ENCODE results near the gene HCST.
A peak's percentile ranks its signal among the peaks of the same experiment; 100 is the strongest.

HCST gene

DNA sequence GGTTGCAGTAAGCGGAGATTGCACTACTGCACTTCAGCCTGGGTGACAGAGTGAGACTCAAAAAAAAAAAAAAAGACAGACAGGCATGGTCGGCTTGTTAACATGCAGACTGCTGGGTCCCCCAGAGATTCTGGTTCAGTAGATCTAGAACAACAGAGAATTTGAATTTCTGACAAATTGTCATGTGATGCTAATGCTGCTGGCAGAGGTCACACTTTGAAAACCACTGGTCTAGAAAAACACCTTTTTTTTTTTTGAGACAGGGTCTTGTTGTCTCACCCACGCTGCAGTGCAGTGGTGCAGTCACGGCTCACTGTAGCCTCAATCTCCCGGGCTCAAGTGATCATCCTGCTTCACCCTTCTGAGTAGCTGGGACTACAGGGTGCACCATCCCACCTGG lies 26.2 kb downstream of the HCST start:
- H2BK120ac ChIP-seq (ENCODE audit: insufficient read depth, low read length, poor library complexity), result no peak overlapping the region
- no peak overlapping the region for H2BK12ac ChIP-seq (ENCODE audit: low read length)
- H3K4me3 ChIP-seq (ENCODE audit: low read depth, low read length), result no peak overlapping the region
- no peaks in the 10 kb centered on the region for H3K79me1 ChIP-seq (ENCODE audit: low read length)
- no peak overlapping the region for H4K12ac ChIP-seq (ENCODE audit: low read depth, low read length)
- H3K27me3 ChIP-seq (ENCODE audit: insufficient read depth, low read length), result no peaks in the 10 kb centered on the region
- WGBS (ENCODE audit: extremely low coverage, insufficient coverage, insufficient read length), result no CpG with 5 or more reads among the region's 5 CpGs
- no peak overlapping the region for H3K18ac ChIP-seq (ENCODE audit: low read length)
- H2BK5ac ChIP-seq (ENCODE audit: low read depth, low read length, poor library complexity), result no peak overlapping the region
- no peaks in the 10 kb centered on the region for H3K4me1 ChIP-seq (ENCODE audit: control insufficient read depth in 1 of 2, insufficient read depth in 2 of 2, low read length in 2 of 2)
- no peak overlapping the region for H3K23ac ChIP-seq (ENCODE audit: low read length)
- DNase-seq, result no peak
- H3K27ac ChIP-seq (ENCODE audit: low read depth, low read length), result no peak overlapping the region
- no peak overlapping the region for H3K4me2 ChIP-seq (ENCODE audit: low read length)
- no peaks in the 10 kb centered on the region for H3K79me2 ChIP-seq (ENCODE audit: control insufficient read depth, insufficient read depth, low read length, poor library complexity)
- H3K9ac ChIP-seq (ENCODE audit: low read length), result no peak overlapping the region
- H4K91ac ChIP-seq (ENCODE audit: low read depth, low read length), result no peak overlapping the region
- H3K9me3 ChIP-seq (ENCODE audit: insufficient read depth, low read depth, low read length), result peaks cover 2% of the 10 kb centered on the region
- H3K4ac ChIP-seq (ENCODE audit: low read depth, low read length), result no peak overlapping the region
- H2AFZ ChIP-seq (ENCODE audit: insufficient read depth, low read length, poor library complexity), result no peak overlapping the region
- no peaks in the 10 kb centered on the region for H3K36me3 ChIP-seq (ENCODE audit: control insufficient read depth in 1 of 2, insufficient read depth in 2 of 2, low read length in 2 of 2)
- H4K8ac ChIP-seq (ENCODE audit: low read depth, low read length), result no peak overlapping the region
- H3K14ac ChIP-seq (ENCODE audit: low read length), result no peak overlapping the region
- no peak overlapping the region for H2AK5ac ChIP-seq (ENCODE audit: low read length)

DNA sequence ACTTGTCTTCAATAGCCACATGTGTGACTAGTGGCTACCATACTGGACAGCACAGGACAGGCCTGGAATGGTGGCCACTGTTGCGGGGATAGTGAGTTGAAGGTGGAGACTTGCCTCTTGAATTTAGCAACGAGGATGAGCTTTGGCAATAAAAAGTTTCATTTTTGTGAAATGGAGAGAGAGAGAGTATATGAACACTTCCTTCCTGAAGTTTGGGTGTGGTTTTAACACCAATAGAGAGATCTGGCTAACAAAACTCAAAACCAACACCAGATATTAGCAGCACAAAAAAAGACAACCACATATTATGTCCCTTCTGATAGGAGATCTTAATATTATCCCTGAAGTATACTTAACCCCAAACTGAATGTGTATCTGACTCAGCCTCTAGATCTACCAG lies 27.5 kb downstream of the HCST start:
- H2BK5ac ChIP-seq (ENCODE audit: low read depth, low read length, poor library complexity), result no peak overlapping the region
- H3K14ac ChIP-seq (ENCODE audit: low read length), result no peak overlapping the region
- H3K9me3 ChIP-seq (ENCODE audit: insufficient read depth, low read depth, low read length), result peaks cover 2% of the 10 kb centered on the region
- H3K18ac ChIP-seq (ENCODE audit: low read length), result no peak overlapping the region
- no peak overlapping the region for H3K9ac ChIP-seq (ENCODE audit: low read length)
- DNase-seq, result no peak
- H3K4me3 ChIP-seq (ENCODE audit: low read depth, low read length), result no peak overlapping the region
- no peaks in the 10 kb centered on the region for H3K36me3 ChIP-seq (ENCODE audit: control insufficient read depth in 1 of 2, insufficient read depth in 2 of 2, low read length in 2 of 2)
- no peak overlapping the region for H2AK5ac ChIP-seq (ENCODE audit: low read length)
- no peak overlapping the region for H3K23ac ChIP-seq (ENCODE audit: low read length)
- H4K8ac ChIP-seq (ENCODE audit: low read depth, low read length), result no peak overlapping the region
- no peaks in the 10 kb centered on the region for H3K79me2 ChIP-seq (ENCODE audit: control insufficient read depth, insufficient read depth, low read length, poor library complexity)
- H3K4ac ChIP-seq (ENCODE audit: low read depth, low read length), result no peak overlapping the region
- WGBS (ENCODE audit: extremely low coverage, insufficient coverage, insufficient read length), result no CpG with 5 or more reads among the region's 2 CpGs
- no peak overlapping the region for H2BK12ac ChIP-seq (ENCODE audit: low read length)
- no peaks in the 10 kb centered on the region for H3K27me3 ChIP-seq (ENCODE audit: insufficient read depth, low read length)
- no peak overlapping the region for H4K12ac ChIP-seq (ENCODE audit: low read depth, low read length)
- H3K4me2 ChIP-seq (ENCODE audit: low read length), result no peak overlapping the region
- H3K79me1 ChIP-seq (ENCODE audit: low read length), result no peaks in the 10 kb centered on the region
- no peak overlapping the region for H2BK120ac ChIP-seq (ENCODE audit: insufficient read depth, low read length, poor library complexity)
- H4K91ac ChIP-seq (ENCODE audit: low read depth, low read length), result no peak overlapping the region
- no peak overlapping the region for H2AFZ ChIP-seq (ENCODE audit: insufficient read depth, low read length, poor library complexity)
- no peaks in the 10 kb centered on the region for H3K4me1 ChIP-seq (ENCODE audit: control insufficient read depth in 1 of 2, insufficient read depth in 2 of 2, low read length in 2 of 2)
- H3K27ac ChIP-seq (ENCODE audit: low read depth, low read length), result no peak overlapping the region

DNA sequence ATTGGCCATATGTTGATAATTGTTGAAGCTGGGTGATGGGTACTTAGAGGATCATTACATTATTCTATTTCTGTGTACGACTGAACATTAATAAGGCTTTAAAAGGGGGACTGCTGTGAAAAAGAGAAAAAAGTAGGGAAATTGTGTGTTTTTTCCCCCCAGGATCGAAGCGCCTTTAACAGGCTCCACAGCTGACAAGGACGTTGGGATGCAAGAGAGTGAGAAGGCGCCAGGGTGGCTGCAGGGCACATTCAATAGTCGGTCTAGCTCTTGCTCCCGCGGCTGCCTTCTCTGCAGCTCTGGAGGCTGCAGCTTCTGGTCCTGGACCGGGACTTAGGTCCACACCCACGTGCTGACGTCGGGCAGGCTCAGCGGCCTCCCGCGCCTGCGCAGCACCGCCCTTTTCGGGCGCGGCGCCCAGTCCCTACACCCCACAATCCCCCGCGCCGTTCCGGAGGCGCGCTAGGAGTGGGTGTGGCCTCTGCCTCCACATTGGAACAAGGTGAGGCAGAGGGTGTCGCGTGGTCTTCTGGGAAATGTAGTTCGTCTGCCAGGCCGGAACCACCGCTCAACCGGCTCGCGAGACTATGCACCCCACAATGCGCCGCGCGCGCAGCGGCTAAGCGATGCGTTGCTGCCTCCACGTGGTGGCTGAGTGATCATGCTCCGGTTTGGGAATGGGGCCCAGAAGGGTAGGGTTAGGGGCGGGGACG lies 29.0 kb downstream of the HCST start:
- Histone ChIP-seq H3K9me3 (ENCODE audit: insufficient read depth, low read depth, low read length) (no peaks in the 10 kb centered on the region), H3K23ac (ENCODE audit: low read length) (no peak overlapping the region), H3K18ac (ENCODE audit: low read length) (no peak overlapping the region), H4K91ac (ENCODE audit: low read depth, low read length) (no peak overlapping the region), H4K12ac (ENCODE audit: low read depth, low read length) (no peak overlapping the region), H3K4me3 (ENCODE audit: low read depth, low read length) (no peak overlapping the region), H3K4me2 (ENCODE audit: low read length) (peak overlapping the region; percentile 69), H3K14ac (ENCODE audit: low read length) (no peak overlapping the region), H3K79me2 (ENCODE audit: control insufficient read depth, insufficient read depth, low read length, poor library complexity) (no peaks in the 10 kb centered on the region), H2BK5ac (ENCODE audit: low read depth, low read length, poor library complexity) (no peak overlapping the region), H3K9ac (ENCODE audit: low read length) (peak overlapping the region; percentile 65), H3K79me1 (ENCODE audit: low read length) (no peaks in the 10 kb centered on the region), H3K27ac (ENCODE audit: low read depth, low read length) (no peak overlapping the region), H4K8ac (ENCODE audit: low read depth, low read length) (peak overlapping the region; percentile 83), H3K36me3 (ENCODE audit: control insufficient read depth in 1 of 2, insufficient read depth in 2 of 2, low read length in 2 of 2) (no peaks in the 10 kb centered on the region), H2BK12ac (ENCODE audit: low read length) (no peak overlapping the region), H2AK5ac (ENCODE audit: low read length) (no peak overlapping the region), H2AFZ (ENCODE audit: insufficient read depth, low read length, poor library complexity) (no peak overlapping the region), H2BK120ac (ENCODE audit: insufficient read depth, low read length, poor library complexity) (no peak overlapping the region), H3K4me1 (ENCODE audit: control insufficient read depth in 1 of 2, insufficient read depth in 2 of 2, low read length in 2 of 2) (peaks cover 3 to 4% of the 10 kb centered on the region in 2 experiments), H3K4ac (ENCODE audit: low read depth, low read length) (no peak overlapping the region), H3K27me3 (ENCODE audit: insufficient read depth, low read length) (no peaks in the 10 kb centered on the region)
- WGBS (ENCODE audit: extremely low coverage, insufficient coverage, insufficient read length), result no CpG with 5 or more reads among the region's 47 CpGs
- DNase-seq, result peak; percentile 100

DNA sequence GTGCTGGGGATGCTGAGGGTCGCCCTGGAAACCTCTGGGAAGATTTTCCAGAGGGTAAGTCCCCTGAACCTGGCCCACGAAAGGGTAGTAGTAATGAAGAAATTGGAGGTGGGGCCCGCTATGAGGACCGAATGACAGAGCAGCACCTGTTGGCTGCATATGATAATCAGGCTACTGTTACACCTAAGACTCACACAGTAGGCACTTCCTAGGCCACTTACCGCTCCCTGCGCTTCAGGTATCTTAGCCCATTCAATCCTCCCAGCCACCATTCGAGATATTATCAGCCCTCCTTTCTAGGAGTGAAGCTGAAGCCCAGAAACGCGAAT lies 29.5 kb downstream of the HCST start:
- no peak overlapping the region for H3K14ac ChIP-seq (ENCODE audit: low read length)
- peaks cover 4% of the 10 kb centered on the region for H3K79me1 ChIP-seq (ENCODE audit: low read length)
- H3K18ac ChIP-seq (ENCODE audit: low read length), result no peak overlapping the region
- H2AFZ ChIP-seq (ENCODE audit: insufficient read depth, low read length, poor library complexity), result peak overlapping the region; percentile 18
- H3K4me2 ChIP-seq (ENCODE audit: low read length), result peak overlapping the region; percentile 38
- H3K79me2 ChIP-seq (ENCODE audit: control insufficient read depth, insufficient read depth, low read length, poor library complexity), result no peaks in the 10 kb centered on the region
- H3K4ac ChIP-seq (ENCODE audit: low read depth, low read length), result no peak overlapping the region
- no peak overlapping the region for H2BK12ac ChIP-seq (ENCODE audit: low read length)
- no CpG with 5 or more reads among the region's 9 CpGs for WGBS (ENCODE audit: extremely low coverage, insufficient coverage, insufficient read length)
- no peak overlapping the region for H3K4me3 ChIP-seq (ENCODE audit: low read depth, low read length)
- no peaks in the 10 kb centered on the region for H3K9me3 ChIP-seq (ENCODE audit: insufficient read depth, low read depth, low read length)
- no peak for DNase-seq
- H3K27me3 ChIP-seq (ENCODE audit: insufficient read depth, low read length), result no peaks in the 10 kb centered on the region
- H2BK5ac ChIP-seq (ENCODE audit: low read depth, low read length, poor library complexity), result no peak overlapping the region
- H2BK120ac ChIP-seq (ENCODE audit: insufficient read depth, low read length, poor library complexity), result no peak overlapping the region
- H4K8ac ChIP-seq (ENCODE audit: low read depth, low read length), result peak overlapping the region; percentile 47
- H3K9ac ChIP-seq (ENCODE audit: low read length), result no peak overlapping the region
- peaks cover 4 to 8% of the 10 kb centered on the region in 2 experiments for H3K4me1 ChIP-seq (ENCODE audit: control insufficient read depth in 1 of 2, insufficient read depth in 2 of 2, low read length in 2 of 2)
- H2AK5ac ChIP-seq (ENCODE audit: low read length), result no peak overlapping the region
- no peaks in the 10 kb centered on the region for H3K36me3 ChIP-seq (ENCODE audit: control insufficient read depth in 1 of 2, insufficient read depth in 2 of 2, low read length in 2 of 2)
- no peak overlapping the region for H4K12ac ChIP-seq (ENCODE audit: low read depth, low read length)
- H3K27ac ChIP-seq (ENCODE audit: low read depth, low read length), result no peak overlapping the region
- no peak overlapping the region for H3K23ac ChIP-seq (ENCODE audit: low read length)
- H4K91ac ChIP-seq (ENCODE audit: low read depth, low read length), result no peak overlapping the region
